NK-92 (cell line): ENCODE data around the gene ZNF74.

Experiments
- DNase-seq: peaks from one replicate; lab custom pipeline; 2025; ENCODE audit not compliant: unreplicated experiment; lab: John Stamatoyannopoulos, UW

Gene ZNF74

DNA sequence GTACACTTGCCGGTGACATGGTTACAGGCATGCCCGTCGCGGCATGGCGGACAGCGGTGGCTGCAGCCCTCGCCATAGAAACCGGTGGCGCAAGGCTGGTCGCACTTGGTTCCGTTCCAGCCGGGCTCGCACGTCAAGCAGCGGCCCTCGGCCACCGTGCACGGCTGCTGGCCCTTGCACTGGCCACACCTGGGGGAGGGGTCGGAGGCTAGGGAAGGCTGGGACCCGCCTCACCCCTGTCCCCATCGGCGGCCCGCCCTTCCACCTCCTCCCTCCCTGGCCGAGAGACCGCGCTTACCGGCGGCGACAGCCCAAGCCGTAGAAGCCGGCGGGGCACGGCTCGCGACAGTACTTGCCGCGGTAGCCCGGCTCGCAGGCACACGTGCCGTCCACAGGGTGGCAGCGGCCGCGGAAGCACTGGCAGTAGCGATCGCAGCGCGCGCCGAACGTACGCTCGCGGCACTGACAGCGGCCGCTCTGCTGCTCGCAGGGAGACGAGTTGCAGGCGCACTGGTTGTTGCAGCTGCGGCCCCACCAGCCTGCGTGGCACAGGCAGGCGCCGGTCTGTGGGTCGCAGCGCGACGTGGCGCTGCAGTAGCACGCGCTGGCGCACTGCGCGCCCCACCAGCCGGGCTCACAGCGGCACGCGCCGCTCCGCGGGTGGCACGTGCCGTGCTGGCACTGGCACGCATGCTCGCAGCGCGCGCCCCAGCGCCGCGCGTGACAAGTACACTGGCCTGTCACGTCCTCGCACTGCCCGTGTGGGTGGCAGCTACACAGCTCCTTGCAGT is 37.0 kb downstream of the ZNF74 start:
- DNase-seq: no peak

DNA sequence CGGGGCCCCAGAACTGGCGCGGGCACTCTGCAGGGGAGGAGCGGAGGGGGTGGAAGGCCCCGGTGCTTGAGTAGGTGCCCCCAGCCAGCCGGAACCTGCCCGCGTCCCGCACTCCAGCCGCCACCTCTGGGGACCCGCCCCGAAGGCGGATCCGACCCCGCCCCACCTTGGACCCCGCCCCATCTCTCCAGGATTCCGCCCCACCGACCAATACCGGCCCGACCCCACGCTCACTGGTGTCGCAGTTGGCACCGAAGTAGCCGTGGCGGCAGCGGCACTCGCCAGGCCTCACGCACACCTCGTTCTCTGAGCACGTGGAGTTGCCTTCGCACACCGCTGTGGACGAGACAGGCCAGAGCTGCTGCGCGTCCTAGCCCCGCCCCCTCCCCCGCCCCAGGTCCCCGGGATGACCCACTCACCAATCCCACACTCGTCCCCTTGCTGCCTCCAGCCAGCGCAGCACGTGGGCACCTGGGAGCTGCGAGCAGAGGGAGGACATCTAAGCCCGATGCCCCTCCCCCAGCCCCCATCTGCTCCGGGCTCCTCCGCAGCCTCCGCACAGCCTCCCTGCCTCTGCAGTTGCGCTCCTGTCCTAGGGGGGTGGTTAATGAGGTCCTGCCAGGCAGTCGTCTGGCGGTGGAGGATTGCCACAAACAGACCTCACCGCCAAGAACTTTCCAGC is 37.7 kb downstream of the ZNF74 start:
- no peak for DNase-seq

DNA sequence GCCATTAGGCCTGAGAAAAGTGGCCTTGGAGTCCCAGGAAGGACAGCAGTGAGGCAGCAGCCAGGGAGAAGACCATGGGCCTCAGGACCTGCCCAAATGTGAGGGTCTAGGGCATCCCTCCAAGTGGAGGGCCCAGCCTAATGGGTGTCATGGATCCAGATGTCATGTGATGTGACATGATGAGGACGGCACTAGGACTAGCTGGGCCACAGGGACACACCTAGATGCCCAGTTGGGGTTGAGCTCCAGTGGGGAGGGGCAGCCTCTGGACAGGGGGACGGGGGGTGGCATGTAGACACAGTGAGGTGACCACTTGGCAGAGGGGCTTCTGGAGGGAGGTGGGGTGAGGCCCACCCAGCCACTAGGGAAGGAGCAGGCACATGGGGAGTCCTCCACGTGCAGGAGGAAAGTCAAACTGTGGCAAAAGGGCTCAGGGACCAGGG is 38.3 kb downstream of the ZNF74 start:
- DNase-seq: no peak

DNA sequence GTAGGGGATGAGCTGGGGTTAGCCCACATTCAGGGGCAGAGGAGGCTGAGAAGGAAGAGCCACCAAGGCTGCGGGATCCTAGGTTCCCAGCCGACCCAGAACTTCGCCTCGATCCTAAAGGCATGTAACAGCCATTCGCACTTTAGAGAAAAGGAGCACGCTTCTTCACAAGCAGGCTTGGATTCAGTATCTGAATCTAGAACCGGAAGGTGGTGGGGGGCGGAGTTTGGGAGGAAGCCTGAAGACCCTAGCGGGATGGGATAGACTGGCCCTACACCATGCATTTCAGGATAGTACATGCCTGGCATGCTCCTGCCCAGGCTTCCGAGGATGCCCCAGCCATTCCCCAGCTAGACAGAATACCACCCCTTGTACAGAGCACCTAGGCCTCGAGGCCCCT is 39.2 kb downstream of the ZNF74 start:
- DNase-seq: no peak

DNA sequence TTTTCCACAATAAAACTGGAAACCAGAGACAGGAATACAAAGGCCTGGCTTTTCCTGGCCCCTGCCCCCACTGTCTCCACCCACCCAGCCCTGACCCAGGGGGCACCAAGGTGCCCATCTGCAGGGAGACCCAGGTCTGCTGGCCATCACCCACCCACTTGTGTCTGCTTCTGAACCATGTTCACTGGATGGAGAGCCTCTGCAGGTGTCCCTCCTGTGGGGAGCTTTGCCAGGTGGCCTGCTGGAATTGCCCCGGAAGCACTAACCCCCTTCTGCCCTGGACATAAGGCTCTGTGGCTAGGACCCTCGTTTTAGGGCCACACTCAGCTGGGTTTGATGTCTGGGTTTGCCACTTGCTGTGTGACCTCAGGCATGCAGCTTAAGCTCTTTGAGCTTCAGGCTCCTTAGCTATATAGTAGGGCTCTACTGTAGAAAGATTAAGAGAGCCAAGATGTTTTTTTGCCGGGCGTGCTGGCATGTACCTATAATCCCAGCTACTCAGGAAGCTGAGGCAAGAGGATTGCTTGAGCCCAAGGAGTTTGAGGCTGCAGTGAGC is 39.8 kb downstream of the ZNF74 start:
- no peak for DNase-seq

DNA sequence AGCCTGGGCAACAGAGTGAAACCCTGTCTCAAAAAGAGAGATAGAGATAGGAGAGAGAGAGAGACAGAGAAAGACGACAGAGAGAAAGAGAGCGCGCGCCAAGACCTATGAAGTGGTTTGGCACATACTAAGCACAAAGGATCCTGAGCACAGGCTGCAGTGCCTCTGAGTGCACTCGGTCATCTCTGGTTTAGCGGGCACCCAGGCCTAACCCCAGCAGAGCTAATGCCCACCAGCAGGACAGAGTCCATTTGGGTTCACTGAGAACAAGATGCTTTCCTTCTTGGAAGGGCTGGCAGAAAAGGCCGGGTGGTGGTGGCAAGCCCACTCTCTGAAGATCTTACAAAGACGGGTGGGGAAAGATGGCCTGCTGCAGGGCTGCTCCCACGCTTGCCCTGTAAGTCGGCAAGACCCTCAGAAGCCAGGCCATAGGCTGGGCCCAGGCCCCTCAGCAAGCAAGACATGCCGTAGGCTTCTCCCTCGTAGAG is 40.4 kb downstream of the ZNF74 start:
- DNase-seq: no peak

DNA sequence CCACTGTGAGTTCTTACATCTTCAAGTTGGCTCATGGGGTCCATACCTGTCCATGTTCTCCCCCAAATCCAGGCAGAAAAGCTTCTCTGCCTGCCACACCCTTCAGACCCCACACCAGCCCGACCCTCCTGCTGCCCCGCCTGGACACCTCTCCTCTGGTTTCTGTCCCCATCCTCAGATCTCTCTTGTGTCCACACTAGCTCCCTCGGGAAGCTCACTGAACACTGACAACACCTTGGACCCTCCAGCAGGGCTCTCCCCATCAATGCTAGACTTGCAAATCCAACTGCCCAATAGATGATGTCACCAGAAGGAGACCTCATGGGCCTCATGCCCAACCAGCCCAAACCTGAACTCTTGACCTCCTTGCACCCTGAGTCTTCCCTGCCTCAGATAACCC is 40.8 kb downstream of the ZNF74 start:
- DNase-seq: no peak

DNA sequence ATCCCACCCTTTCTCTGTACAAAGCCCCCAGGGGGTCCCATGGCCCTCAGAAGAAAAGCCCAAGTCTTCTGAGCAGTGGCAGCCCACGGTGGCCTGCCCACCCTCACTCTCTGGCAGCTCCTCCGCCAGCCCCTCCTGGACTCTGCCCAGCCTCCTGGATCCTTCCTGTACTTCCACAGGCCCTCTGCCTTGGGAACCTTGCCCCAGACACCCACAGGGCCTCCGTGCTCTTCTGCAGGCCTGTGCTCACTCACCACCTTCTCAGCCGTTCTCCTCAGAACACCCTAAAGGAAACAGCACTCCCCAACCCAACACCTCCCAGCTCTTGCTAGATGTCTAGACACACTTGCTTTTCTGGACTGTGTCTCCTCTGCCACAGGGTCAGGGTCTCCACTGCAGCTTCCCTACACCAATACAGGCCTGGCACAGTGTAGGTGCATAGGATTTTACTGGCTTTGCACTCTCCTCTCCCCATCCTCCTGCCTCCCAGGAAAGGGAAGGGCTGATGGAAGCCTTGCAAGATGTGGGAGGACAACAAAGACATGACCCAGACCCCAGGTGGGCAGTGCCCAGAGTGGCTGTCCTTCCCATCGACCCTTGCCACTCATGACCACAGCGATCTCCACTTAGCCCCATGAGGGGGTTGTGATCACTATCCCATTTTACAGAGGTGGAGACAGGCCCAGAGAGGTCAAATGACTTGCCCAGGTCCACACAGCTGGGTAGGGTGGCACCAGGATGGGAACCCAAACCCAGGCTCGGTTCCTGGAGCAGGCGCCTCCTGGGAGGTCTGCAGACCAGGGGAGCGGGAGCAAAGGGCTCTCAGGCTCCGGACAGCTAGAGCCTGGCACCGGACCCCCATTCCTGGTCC is 41.7 kb downstream of the ZNF74 start:
- DNase-seq: no peak

DNA sequence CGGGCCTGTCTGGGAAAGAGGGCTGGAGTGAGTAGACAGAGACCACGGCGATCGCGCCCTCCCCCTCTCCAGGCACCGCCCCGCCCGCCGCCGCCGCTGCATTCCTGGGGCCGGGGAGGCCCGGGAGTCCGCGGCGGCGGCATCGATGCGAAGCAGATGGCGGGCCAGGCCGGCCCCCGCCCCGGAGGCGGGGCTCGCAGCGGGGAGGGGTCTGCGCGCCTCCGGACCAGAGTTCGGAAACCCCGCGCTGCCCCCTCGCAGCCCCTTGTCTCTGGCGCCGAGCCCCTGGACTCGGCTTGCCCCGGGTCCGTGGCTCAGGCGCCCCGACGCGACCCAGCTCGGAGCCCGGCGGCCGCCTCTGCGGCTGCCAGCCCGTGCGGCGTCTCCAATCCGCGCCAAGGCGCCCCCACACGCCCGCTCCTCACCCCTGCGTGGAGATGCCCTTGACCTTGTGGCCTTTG is 42.4 kb downstream of the ZNF74 start:
- no peak for DNase-seq

DNA sequence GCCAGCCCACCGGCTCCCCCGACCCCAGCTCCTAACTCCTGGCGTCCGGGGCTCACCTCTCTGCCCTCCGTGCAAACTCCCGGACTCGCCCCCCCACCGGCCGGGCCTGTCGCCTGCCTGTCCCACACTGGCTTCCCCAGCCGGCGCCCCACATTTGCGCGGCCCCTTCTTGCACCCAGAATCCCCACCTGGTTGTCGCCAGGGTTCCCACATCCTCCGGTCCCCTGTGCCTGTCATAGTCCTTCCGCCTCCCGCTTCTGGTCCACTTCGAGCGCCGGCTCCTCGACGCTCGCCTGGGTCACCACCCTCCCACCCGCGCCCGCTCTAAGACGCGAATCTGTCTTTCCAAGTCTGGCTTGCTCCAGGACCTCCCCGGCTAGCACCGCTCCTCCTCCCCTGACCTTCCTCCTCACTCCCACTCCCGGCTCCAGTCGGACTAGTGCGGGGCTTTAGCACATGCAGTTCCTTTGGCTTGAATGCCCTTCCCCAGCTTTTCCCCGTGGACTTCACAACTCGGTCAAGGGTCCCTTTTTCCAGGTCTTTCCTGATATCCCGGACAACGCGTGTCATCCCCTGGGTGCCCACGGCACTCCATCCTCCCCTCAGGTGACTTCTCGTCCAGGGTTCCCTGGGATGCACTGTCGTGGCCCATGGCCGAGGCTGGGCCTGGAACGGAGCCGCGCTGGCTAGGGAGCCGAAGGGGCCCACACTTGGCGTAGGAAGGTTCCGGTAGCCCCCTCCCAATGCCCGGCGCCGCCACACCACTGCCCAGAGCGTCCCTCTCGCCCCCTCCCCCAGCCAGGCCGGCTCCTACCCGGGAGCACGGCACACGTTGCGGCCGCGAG is 43.0 kb downstream of the ZNF74 start:
- DNase-seq: no peak

DNA sequence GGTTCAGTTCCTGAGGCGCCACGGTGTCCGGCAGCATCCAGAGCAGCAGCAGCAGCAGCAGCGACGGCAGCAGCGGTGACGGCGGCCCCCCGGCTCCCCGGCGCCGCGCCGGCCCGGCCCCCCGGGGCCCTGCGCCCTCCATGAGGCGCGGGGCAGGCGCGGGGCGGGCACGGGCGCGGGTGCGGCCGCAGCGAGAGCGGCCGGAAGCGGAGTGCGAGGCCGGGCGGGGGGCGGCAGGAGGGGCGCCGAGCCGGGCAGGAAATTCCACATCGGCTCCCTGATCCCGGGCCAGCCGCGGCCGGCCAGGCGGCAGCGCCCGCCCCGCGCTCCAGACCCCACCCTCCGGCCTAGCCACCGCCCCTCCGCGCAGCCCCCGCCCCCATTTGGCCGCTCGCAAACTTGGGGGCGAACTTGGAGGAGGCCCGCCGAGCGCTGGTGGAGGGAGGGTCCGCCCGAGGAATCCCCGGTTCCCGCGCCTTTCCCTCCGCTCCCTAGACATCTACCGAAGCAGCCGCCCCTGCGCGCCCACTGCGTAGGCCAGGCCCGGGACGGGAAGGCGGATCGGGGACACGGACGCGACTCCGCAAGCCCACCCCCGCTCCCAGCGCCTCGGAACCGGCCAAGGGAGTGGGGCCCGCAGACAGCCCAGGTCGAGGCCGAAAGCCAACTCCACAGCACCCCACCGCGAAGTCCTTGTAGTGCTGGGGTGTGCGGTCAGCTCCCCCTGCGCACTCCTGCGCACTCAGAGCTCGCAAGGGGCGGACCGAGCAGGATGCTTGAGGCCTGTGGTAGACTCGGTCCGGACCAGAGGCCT is 43.9 kb downstream of the ZNF74 start, which contains the start of gene SCARF2:
Gene SCARF2 (minus strand): TSS at position 213 of the 814 bp plus-strand sequence. CDS start 71 bp downstream, at position 142.
- no peak for DNase-seq

DNA sequence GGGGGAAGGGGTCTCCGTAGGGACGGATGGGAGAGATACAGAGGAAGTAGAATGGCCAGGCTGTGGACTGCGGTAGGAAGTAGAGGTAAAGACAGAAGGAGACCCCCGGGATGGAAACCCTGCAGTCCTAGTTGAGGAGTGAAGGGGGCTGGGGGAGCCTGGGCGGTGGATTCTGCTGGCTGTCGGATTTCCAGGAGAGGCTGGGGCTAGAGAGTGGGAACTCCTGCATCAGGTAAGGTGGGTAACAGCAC is 44.4 kb downstream of the ZNF74 start:
- DNase-seq: no peak

DNA sequence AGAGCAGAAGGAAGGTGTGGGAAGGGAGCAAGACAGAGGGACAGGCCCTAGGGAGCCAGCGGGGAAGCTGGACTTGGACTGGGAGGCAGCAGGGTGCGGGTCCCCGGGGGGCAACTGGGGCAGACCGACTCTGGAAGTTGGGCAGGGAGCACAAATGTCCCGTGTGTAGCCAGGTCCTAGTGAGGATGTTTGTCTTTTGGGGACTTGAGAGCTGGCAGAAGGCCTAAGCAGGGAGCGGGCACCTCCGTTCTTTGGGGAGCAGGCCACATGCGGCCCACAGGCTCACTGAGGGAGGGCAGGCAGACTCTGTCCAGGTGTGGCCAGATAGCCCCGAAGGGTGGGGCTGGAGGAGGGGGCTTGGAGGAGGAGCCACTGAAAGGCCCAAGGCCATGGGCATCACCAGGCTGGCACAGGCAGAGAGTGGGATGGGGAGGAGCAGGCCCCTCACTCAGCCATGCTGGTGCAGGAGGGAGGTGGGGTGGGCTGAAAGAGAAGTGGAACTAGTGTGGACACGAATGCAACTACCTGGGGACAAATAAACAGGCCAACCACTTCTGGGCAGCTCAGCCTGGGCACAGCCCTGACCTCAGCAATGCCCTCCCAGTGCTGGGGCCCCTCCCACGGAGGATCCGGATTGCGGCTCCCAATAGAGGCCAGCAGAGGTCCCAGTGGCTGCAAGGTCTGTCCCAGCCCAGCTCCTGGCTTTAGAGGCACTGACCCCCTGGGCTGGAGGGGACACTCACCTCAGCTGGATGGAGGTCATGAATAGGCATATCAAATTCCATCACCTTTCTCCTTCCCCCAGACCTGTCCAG is 44.9 kb downstream of the ZNF74 start:
- no peak for DNase-seq

DNA sequence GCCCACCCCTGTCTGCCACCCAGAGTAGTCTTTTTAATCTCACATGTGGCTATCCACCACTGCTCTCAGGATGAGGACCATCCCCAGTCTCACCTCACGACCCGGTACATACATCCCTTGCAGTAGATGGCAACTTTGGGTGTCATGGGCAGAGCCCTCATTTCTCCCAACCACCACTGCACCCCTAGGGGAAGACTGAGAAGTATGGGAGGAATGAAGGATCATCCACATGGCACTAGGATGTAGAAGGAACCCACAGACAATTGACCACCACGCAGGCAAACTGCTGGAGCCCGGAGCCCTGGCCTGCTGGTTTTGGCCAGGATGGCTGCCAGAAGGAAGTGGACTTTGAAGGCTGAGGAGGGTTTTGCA is 45.6 kb downstream of the ZNF74 start:
- no peak for DNase-seq

DNA sequence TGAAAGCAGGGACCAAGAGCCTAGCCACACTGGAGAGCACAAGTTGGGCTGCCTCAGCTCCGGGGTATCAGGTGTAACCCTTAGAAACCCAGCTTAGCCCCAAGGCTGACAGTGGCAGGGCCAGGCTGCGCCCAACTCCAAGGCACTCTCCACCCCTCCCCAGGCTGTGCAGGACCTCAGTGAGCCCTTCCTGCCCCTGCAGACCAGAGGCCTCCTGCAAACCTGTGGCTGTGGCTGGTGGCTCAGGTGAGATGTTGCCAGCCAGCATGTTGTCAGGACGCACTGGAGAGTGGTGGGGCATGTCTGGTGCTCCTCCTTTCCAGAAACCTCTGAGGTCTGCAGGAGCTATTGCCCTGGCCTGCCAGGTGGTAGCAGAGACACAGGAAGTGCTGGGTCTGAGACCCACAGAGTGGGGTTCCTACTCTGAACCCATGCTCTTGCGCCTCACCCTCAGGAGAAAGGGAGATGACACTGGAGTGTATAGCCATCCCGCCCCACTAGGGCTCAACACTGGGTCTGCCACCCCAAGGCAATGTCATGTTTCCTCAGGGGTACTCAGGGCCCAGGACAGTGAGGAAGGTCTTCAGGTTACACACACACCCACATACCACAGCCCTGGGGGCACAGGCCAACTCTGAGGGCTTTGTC is 46.1 kb downstream of the ZNF74 start:
- DNase-seq: no peak

DNA sequence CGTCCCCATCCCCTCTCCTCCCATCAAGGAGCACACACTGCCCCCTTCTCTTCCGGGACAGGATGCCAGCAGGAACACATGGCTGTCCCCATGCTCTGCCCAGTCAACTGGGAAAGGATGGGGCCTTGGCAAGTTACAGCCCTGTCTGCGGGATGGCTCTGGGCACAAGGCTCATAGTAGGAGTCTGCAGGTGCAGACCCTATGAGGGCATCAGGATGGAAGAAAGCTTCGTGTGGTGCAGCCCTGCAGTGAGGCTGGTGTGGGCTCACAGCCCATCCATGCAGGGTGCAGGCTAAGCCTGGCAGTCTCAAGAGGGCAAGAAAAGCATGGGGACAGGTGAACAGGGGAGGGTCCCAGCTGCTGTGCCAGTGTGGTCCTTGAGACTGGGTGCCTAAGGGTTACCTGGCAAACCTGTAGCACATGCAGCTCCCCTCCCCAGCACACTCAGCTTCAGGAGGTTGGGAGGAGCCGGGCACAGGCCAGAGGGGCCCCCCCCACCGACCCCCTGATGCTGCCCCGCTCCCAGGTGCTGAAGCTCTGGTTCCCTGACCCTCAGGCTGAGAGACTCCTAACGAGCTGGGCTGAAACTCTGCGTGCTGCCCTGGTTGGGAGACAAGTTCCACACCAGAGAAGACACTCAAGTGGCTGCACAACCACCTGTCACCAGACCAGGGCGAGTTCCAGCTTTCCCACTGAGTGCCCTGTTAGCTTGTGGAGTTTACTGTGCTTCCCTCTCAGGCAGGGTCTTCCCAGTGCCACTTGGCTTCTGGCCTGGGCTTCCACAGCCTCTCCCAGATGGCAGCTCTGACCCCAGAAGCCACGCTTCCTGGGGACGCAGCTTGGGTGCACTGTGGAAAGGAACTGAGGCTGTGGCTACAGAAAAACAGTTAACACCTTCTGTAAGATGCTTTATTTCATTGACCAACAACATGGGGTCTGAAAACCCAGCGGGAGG is 47.0 kb downstream of the ZNF74 start:
- DNase-seq: no peak
